ENCODE measurements around the gene PDIA5. TPM values are rescaled to one million over a fixed set of nuclear protein-coding genes. Genes with fewer than 3 reads are reported as not detected.

Gene PDIA5
- total and polyA plus RNA-seq, 9 donors, result 11.2 to 58.3 (median 24.3) TPM

- DNase-seq, result no peak
- H3K4me3 ChIP-seq, result no peak overlapping the region
- H3K4me1 ChIP-seq (ENCODE audit: insufficient read depth), result peaks cover 25% of the 10 kb centered on the region
- peak overlapping the region in 1 of 2 donors; percentile 56 for H3K27ac ChIP-seq
- TF ChIP-seq EP300 (IDR thresholded peaks at IDR 0.05), result no peak
- no peak for TF ChIP-seq POLR2A (IDR thresholded peaks at IDR 0.05)
- no peak for TF ChIP-seq CTCF (IDR thresholded peaks at IDR 0.05)
- H3K27me3 ChIP-seq, result no peaks in the 10 kb centered on the region
- H3K36me3 ChIP-seq, result no peaks in the 10 kb centered on the region
- 90 to 93% (median 90%) methylated on average over 12 of the region's 12 CpGs for WGBS, 3 donors
- intact Hi-C loops (cut with DNase I), result no loop called here
- H3K9me3 ChIP-seq, result no peaks in the 10 kb centered on the region
Measured at GRCh38 chr3:123090728-123091531, 24.1 kb downstream of the PDIA5 start.

- intact Hi-C loops (cut with DNase I), result no loop called here
- WGBS, 3 donors, result 91 to 97% (median 96%) methylated on average over 3 of the region's 3 CpGs
- H3K27me3 ChIP-seq, result no peaks in the 10 kb centered on the region
- no peak overlapping the region for H3K4me3 ChIP-seq
- H3K36me3 ChIP-seq, result no peaks in the 10 kb centered on the region
- H3K27ac ChIP-seq, result no peak overlapping the region
- DNase-seq, result no peak
- no peaks in the 10 kb centered on the region for H3K9me3 ChIP-seq
- H3K4me1 ChIP-seq (ENCODE audit: insufficient read depth), result peaks cover 31% of the 10 kb centered on the region
- no peak for TF ChIP-seq CTCF (IDR thresholded peaks at IDR 0.05)
- no peak for TF ChIP-seq POLR2A (IDR thresholded peaks at IDR 0.05)
- TF ChIP-seq EP300 (IDR thresholded peaks at IDR 0.05), result no peak
Measured at GRCh38 chr3:123092243-123092642, 25.4 kb downstream of the PDIA5 start.

GRCh38 chr3:123093696-123094095 lies 26.9 kb downstream of the PDIA5 start:
- H3K4me1 ChIP-seq (ENCODE audit: insufficient read depth), result peaks cover 41% of the 10 kb centered on the region

More at GRCh38 chr3:123093696-123094095, 26.9 kb downstream of the PDIA5 start:
- 89 to 92% (median 90%) methylated on average over 8 of the region's 8 CpGs for WGBS, 3 donors
- Histone ChIP-seq H3K27ac (no peak overlapping the region), H3K4me3 (no peak overlapping the region), H3K9me3 (no peaks in the 10 kb centered on the region), H3K27me3 (no peaks in the 10 kb centered on the region), H3K36me3 (no peaks in the 10 kb centered on the region)
- no peak for DNase-seq
- intact Hi-C loops (cut with DNase I), result no loop called here
- no peak for TF ChIP-seq CTCF (IDR thresholded peaks at IDR 0.05)
- no peak for TF ChIP-seq POLR2A (IDR thresholded peaks at IDR 0.05)
- TF ChIP-seq EP300 (IDR thresholded peaks at IDR 0.05), result no peak
